HCT116 (cell line): ENCODE data around the gene SERINC3.

Source experiments
- MAX ChIP-seq: IDR thresholded peaks from 2 replicates; pipeline ENCODE4 v1.6.1; 2012
- POLR2A ChIP-seq: IDR thresholded peaks from 2 replicates; pipeline ENCODE4 v1.7.0; 2011; ENCODE audit warnings: borderline replicate concordance; ENCODE audit not compliant: insufficient read depth, insufficient read length; ENCODE audit errors: extremely low read depth

- TF ChIP-seq POLR2A (no peak), MAX (no peak)
Observed at GRCh38 chr20:44450281-44450889, 71.5 kb downstream of the SERINC3 start.
